B cell (primary cell): Measurements from ENCODE around the gene RIMBP2. TPM values are rescaled to one million over a fixed set of nuclear protein-coding genes. Genes with fewer than 3 reads are reported as not detected.
"Not testable (repeated sequence)": the region's sequence is repeated elsewhere in the genome, so short reads cannot be mapped to it uniquely, and the experiment has no call there.

Experiments
- ATAC-seq: fragments of 200-7000 bp; cut with Tn5 transposase; one replicate; pipeline ENCODE4 v1.10.0; 2021; ENCODE audit warnings: low read depth, mild to moderate bottlenecking, moderate number of reproducible peaks, moderate library complexity
- CTCF ChIA-PET: fragments of 350-600 bp; sonication (Branson Sonifier 250); formaldehyde crosslinking; loops from one replicate; lab custom pipeline; 2021; ENCODE audit warnings: antibody characterized with exemption, inconsistent platforms; lab: Charles Lee
- POLR2A ChIA-PET: fragments of 350-600 bp; sonication (Branson Sonifier 250); formaldehyde crosslinking; loops from one replicate; lab custom pipeline; 2021; ENCODE audit warnings: antibody characterized with exemption; lab: Charles Lee
- DNase-seq: peaks from one replicate; pipeline ENCODE4 v3.0.0; 2013
- H2AFZ ChIP-seq: 2 replicates; pipeline ENCODE4 v1.6.1; 2012; ENCODE audit warnings: mild to moderate bottlenecking, low read depth, low read length; ENCODE audit not compliant: insufficient read depth, poor library complexity, severe bottlenecking
- H3K27ac ChIP-seq, 2 donors: 1 replicate in 1 of 2; 2 replicates in 1 of 2; pipeline ENCODE4 v1.5.1; 2012 to 2013; ENCODE audit warnings: low read length in 2 of 2, mild to moderate bottlenecking in 2 of 2, moderate library complexity in 1 of 2
- H3K27me3 ChIP-seq, 4 experiments: fragments of 200-600 bp in 1 of 4; sonication (generic) in 1 of 4; replicated peaks in 1 of 4; 1 replicate in 2 of 4; 2 replicates in 2 of 4; pipeline versions ENCODE4 v1.6.1 to v1.7.0; 2013 to 2016; ENCODE audit warnings: low read length in 3 of 4, mild to moderate bottlenecking in 2 of 4, mixed read lengths in 1 of 4, moderate library complexity in 1 of 4; ENCODE audit not compliant: insufficient read depth in 4 of 4, control insufficient read depth in 3 of 4; ENCODE audit errors: control extremely low read depth in 1 of 4
- H3K36me3 ChIP-seq, 2 experiments: replicated peaks in 1 of 2; 1 replicate in 1 of 2; 2 replicates in 1 of 2; pipeline versions ENCODE4 v1.6.1 to v1.7.1; 2013; ENCODE audit warnings: low read length in 1 of 2; ENCODE audit not compliant: insufficient read depth in 2 of 2, control insufficient read depth in 1 of 2; ENCODE audit errors: control extremely low read depth in 1 of 2, extremely low read depth in 1 of 2
- H3K4me1 ChIP-seq, 2 donors: fragments of 200-600 bp in 1 of 2; sonication (generic) in 1 of 2; 1 replicate in 1 of 2; 2 replicates in 1 of 2; pipeline versions ENCODE4 v1.5.1 to v1.6.1; 2013 to 2017; ENCODE audit warnings: low read length in 2 of 2; ENCODE audit not compliant: control insufficient read depth in 2 of 2, insufficient read depth in 2 of 2
- H3K4me2 ChIP-seq: replicated peaks from 2 replicates; pipeline ENCODE3; 2012; ENCODE audit warnings: mild to moderate bottlenecking, low read depth, low read length; ENCODE audit not compliant: poor library complexity, severe bottlenecking
- H3K4me3 ChIP-seq, 5 experiments: fragments of 200-600 bp in 1 of 5; sonication (generic) in 1 of 5; 1 replicate in 3 of 5; 2 replicates in 2 of 5; pipeline versions ENCODE4 v1.5.1 to v1.7.0; 2011 to 2016; ENCODE audit warnings: low read length in 4 of 5, mild to moderate bottlenecking in 4 of 5, low read depth in 2 of 5, control low read depth in 1 of 5, moderate library complexity in 1 of 5; ENCODE audit not compliant: insufficient read depth in 1 of 5; ENCODE audit errors: control extremely low read depth in 1 of 5, extremely low read depth in 1 of 5
- H3K79me2 ChIP-seq: fragments of 200-600 bp; sonication (generic); one replicate; pipeline ENCODE4 v1.6.0; 2016; ENCODE audit warnings: low read length; ENCODE audit not compliant: control insufficient read depth, insufficient read depth
- H3K9ac ChIP-seq: fragments of 200-600 bp; sonication (generic); 2 replicates; pipeline ENCODE4 v1.6.1; 2017; ENCODE audit warnings: mild to moderate bottlenecking, low read length, moderate library complexity
- H3K9me3 ChIP-seq, 3 donors: one replicate each; pipeline versions ENCODE4 v1.6.1 to v1.7.1; 2013; ENCODE audit warnings: low read length in 2 of 3; ENCODE audit not compliant: control insufficient read depth in 2 of 3, insufficient read depth in 1 of 3; ENCODE audit errors: control extremely low read depth in 1 of 3
- H4K20me1 ChIP-seq: 2 replicates; pipeline ENCODE4 v1.6.0; 2012; ENCODE audit warnings: mild to moderate bottlenecking, low read length; ENCODE audit not compliant: insufficient read depth, control insufficient read depth, poor library complexity, severe bottlenecking
- H3K27ac Mint-ChIP-seq: one replicate; pipeline ENCODE4 v1.8.0; 2021; ENCODE audit warnings: mixed read lengths
- H3K27me3 Mint-ChIP-seq: one replicate; pipeline ENCODE4 v1.8.0; 2021; ENCODE audit warnings: mixed read lengths
- H3K4me1 Mint-ChIP-seq: one replicate; pipeline ENCODE4 v1.8.0; 2021; ENCODE audit warnings: mixed read lengths
- H3K4me3 Mint-ChIP-seq: one replicate; pipeline ENCODE4 v1.8.0; 2021; ENCODE audit warnings: mixed read lengths
- H3K9me3 Mint-ChIP-seq: one replicate; pipeline ENCODE4 v1.8.0; 2022; ENCODE audit warnings: mixed read lengths; ENCODE audit not compliant: insufficient read depth
- CTCF ChIP-seq: fragments of 200-600 bp; IDR thresholded peaks from one replicate; pipeline ENCODE4 v1.8.0; 2022; ENCODE audit warnings: antibody characterized with exemption, mild to moderate bottlenecking
- EZH2 ChIP-seq: IDR thresholded peaks from 2 replicates; pipeline ENCODE4 v1.6.1; 2012; ENCODE audit warnings: borderline replicate concordance, low read depth, mild to moderate bottlenecking, moderate library complexity, low read length; ENCODE audit not compliant: insufficient read depth, poor library complexity, severe bottlenecking
- WGBS: methylation state at CpG from one replicate; pipeline ENCODE4 v1.1.5; 2013; ENCODE audit warnings: missing lambda C conversion rate; ENCODE audit not compliant: insufficient coverage; 5-methylcytosine and 5-hydroxymethylcytosine counted together
- intact Hi-C: fragments of 100-400 bp; cut with micrococcal nuclease; formaldehyde crosslinking; loops from one replicate; pipeline ENCODE4 v1.10.0; 2022
- polyA plus RNA-seq: library from polyadenylated mRNA; depleted of rRNA; stranded (reverse); fragments of >200 nt; gene quantifications from 2 replicates; pipeline ENCODE4 v1.2.3, GENCODE V29; 2012
- total RNA-seq, 2 donors: library from RNA; stranded (reverse); fragments of 120-200 nt in 1 of 2; gene quantifications; 1 replicate in 1 of 2; 2 replicates in 1 of 2; pipeline versions ENCODE4 v1.2.3 to v1.2.4, GENCODE V29; 2013 to 2022

Gene RIMBP2
- total and polyA plus RNA-seq, 2 donors (not counting 1 experiment from before 2014, with no cell fraction given) = not detected

DNA sequence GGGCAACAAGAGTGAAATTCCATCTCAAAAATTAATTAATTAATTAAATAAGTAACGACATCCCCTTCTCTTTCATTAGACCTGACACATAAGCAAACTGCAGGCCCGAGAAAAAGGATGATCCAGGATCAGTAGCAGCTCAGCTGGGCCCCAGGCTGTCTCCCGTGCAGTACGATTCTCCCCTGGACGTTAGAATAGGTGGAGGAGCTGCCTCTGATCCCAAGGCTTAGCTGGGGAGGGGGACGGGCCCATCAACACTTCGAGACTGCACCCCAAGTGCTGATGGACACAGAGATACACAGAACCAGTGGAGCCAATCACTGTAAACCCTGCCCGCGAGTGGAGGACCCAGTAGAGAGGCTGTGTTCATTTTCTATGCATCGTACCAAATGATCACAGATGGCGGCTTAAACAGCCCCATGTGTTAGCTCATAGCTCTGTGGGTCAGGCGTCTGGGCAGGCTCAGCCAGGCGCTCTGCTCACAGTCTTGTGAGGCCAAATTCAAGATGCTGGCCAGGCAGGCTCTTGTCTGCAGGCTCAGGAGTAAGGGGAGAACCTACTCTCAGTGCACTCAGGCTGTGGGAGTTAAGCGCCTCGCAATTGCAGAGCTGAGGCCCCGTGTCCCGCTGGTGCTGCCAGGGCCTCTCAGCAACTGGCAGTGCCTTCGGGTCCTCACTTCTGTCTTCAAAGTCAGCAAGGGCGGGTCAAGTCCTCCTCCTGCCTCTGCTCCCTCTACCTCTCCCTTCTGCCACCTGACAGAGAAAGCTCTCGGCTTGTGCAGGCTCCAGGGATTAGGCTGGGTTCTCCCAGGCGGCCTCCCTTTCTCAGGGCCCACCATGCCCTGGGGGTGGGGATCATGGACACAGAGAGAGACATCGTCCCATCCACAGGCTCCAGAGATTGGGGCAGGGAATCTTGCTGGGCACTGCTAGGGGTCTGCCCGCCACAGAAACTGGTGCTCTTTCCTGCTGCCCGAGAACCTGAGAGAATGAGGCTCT lies 26.4 kb downstream of the RIMBP2 start:
- no peak for DNase-seq
- Histone ChIP-seq H3K9me3 (peaks cover 0 to 5% (median 0%) of the 10 kb centered on the region in 3 donors), H3K9ac (no peak overlapping the region), H3K79me2 (no peaks in the 10 kb centered on the region), H2AFZ (no peak overlapping the region), H3K36me3 (no peaks in the 10 kb centered on the region), H3K4me3 (no peak overlapping the region), H3K4me1 (no peaks in the 10 kb centered on the region), H4K20me1 (no peaks in the 10 kb centered on the region), H3K27ac (no peak overlapping the region), H3K27me3 (peaks cover 0 to 2% (median 1%) of the 10 kb centered on the region in 4 experiments), H3K4me2 (no peak overlapping the region)
- CTCF ChIA-PET = no interaction called here
- ATAC-seq = no peak
- WGBS = 87% methylated on average over 23 of the region's 24 CpGs
- H3K27me3 Mint-ChIP-seq = peaks cover 16% of the 10 kb centered on the region
- H3K4me3 Mint-ChIP-seq = no peak overlapping the region
- H3K9me3 Mint-ChIP-seq = no peaks in the 10 kb centered on the region
- POLR2A ChIA-PET = no interaction called here
- no peak for TF ChIP-seq CTCF
- no peak for TF ChIP-seq EZH2
- H3K27ac Mint-ChIP-seq = no peak overlapping the region
- H3K4me1 Mint-ChIP-seq = no peaks in the 10 kb centered on the region
- intact Hi-C loops = no loop called here

DNA sequence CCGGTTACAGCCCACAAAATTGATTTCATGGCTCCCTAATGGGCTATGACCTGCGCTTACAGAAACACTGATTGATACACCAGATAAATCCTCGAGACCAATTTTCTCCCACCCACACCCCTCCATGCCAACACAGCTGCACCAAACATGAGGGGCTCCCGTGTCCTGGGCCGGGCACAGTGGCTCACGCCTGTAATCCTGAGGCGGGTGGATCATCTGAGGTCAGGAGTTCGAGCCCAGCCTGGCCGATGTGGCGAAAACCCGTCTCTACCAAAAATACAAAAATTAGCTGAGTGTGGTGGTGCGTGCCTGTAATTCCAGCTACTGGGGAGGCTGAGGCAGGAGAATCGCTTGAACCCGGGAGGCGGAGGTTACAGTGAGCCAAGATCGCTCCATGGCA lies 27.1 kb downstream of the RIMBP2 start:
- POLR2A ChIA-PET, H3K9me3 Mint-ChIP-seq, DNase-seq, H3K4me2 ChIP-seq, H3K27me3 ChIP-seq, H3K4me1 ChIP-seq, H3K4me1 Mint-ChIP-seq, H3K9ac ChIP-seq, H3K4me3 ChIP-seq, H3K9me3 ChIP-seq, H3K79me2 ChIP-seq, H3K27me3 Mint-ChIP-seq, H3K27ac ChIP-seq, CTCF ChIA-PET, ATAC-seq, H4K20me1 ChIP-seq, H2AFZ ChIP-seq, H3K27ac Mint-ChIP-seq, H3K4me3 Mint-ChIP-seq, intact Hi-C loops, H3K36me3 ChIP-seq: not testable (repeated sequence)
- WGBS = 94% methylated on average over 12 of the region's 16 CpGs
